ENCODE data around the gene C16orf86. TPM values are rescaled to one million over a fixed set of nuclear protein-coding genes. Genes with fewer than 3 reads are reported as not detected.

C16orf86 gene
- total RNA-seq, 1 experiment from 2014 or later: 4.9 TPM

- 0 out of 2 replicates have a peak, but pooled peaks have one; percentile 80 for TF ChIP-seq SMAD3 (CRISPR knock-in tag; IDR thresholded peaks at IDR 0.05; ENCODE audit: borderline replicate concordance)
- no peak for TF ChIP-seq ZNF512 (CRISPR knock-in tag; IDR thresholded peaks at IDR 0.05; ENCODE audit: borderline replicate concordance)
- 0 out of 2 replicates have a peak, but pooled peaks have one; percentile 76 for TF ChIP-seq ZNF219 (CRISPR knock-in tag; IDR thresholded peaks at IDR 0.05; ENCODE audit: borderline replicate concordance)
- TF ChIP-seq FOXP4 (CRISPR knock-in tag; IDR thresholded peaks at IDR 0.05): no peak; the same call in 1 of the 2 replicates
- no peak for TF ChIP-seq NFYB (CRISPR knock-in tag; conservative IDR thresholded peaks at IDR 0.05; ENCODE audit: low read depth)
- TF ChIP-seq AR (CRISPR knock-in tag; IDR thresholded peaks at IDR 0.05): no peak
- peak; percentile 82; the same call in 1 of the 2 replicates for TF ChIP-seq JUN (CRISPR knock-in tag; IDR thresholded peaks at IDR 0.05)
- no peak for TF ChIP-seq USF2 (CRISPR knock-in tag; IDR thresholded peaks at IDR 0.05)
- TF ChIP-seq ZNF281 (CRISPR knock-in tag; IDR thresholded peaks at IDR 0.05): no peak
- no peak for TF ChIP-seq CDX4 (CRISPR knock-in tag; IDR thresholded peaks at IDR 0.05; ENCODE audit: borderline replicate concordance)
- TF ChIP-seq NR1H2 (CRISPR knock-in tag; IDR thresholded peaks at IDR 0.05): no peak
- no peak for TF ChIP-seq ZNF416 (CRISPR knock-in tag; IDR thresholded peaks at IDR 0.05)
- no peak for TF ChIP-seq ZNF532 (CRISPR knock-in tag; IDR thresholded peaks at IDR 0.05; ENCODE audit: borderline replicate concordance)
- TF ChIP-seq ATF6 (CRISPR knock-in tag; IDR thresholded peaks at IDR 0.05): 0 out of 2 replicates have a peak, but pooled peaks have one; percentile 28
- TF ChIP-seq FOXJ3 (CRISPR knock-in tag; IDR thresholded peaks at IDR 0.05; ENCODE audit: borderline replicate concordance): no peak
- TF ChIP-seq TEAD1 (CRISPR knock-in tag; IDR thresholded peaks at IDR 0.05): no peak
- TF ChIP-seq TCF7 (CRISPR knock-in tag; IDR thresholded peaks at IDR 0.05; ENCODE audit: low read depth): no peak
- TF ChIP-seq ZNF232 (CRISPR knock-in tag; IDR thresholded peaks at IDR 0.05): 0 out of 2 replicates have a peak, but pooled peaks have one; percentile 56
- TF ChIP-seq SOX15 (CRISPR knock-in tag; IDR thresholded peaks at IDR 0.05): no peak
- no peak for TF ChIP-seq TEAD4 (CRISPR knock-in tag; IDR thresholded peaks at IDR 0.05)
Observed at GRCh38 chr16:67659675-67660563, 6.7 kb upstream of the C16orf86 start, which contains the start of gene ACD (continued).

Measured in WTC11 (cell line).